ENCODE data around the gene FGFR2.

DNA sequence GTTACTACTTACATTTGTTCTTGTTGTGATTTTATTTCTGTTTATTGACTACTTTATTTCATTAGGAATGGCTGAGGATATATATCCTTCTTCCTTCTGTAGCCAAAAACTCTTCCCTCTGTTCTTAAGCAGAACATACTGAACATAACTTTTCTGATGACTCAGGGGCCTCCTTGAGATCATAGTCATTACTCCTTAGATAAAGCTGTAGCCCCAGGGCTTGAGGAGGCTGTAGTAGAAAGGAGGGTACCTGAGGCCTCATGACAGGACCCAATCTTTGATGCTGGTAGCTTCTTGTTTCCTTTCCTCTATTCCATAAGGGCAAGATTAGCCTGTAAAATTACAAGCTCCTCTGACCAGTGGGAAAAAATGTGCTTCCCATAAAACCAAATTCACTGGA is 41.2 kb upstream of the FGFR2 start:
- TF ChIP-seq, protein P1, sequence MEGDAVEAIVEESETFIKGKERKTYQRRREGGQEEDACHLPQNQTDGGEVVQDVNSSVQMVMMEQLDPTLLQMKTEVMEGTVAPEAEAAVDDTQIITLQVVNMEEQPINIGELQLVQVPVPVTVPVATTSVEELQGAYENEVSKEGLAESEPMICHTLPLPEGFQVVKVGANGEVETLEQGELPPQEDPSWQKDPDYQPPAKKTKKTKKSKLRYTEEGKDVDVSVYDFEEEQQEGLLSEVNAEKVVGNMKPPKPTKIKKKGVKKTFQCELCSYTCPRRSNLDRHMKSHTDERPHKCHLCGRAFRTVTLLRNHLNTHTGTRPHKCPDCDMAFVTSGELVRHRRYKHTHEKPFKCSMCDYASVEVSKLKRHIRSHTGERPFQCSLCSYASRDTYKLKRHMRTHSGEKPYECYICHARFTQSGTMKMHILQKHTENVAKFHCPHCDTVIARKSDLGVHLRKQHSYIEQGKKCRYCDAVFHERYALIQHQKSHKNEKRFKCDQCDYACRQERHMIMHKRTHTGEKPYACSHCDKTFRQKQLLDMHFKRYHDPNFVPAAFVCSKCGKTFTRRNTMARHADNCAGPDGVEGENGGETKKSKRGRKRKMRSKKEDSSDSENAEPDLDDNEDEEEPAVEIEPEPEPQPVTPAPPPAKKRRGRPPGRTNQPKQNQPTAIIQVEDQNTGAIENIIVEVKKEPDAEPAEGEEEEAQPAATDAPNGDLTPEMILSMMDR (IDR thresholded peaks at IDR 0.05) = no peak
- TF ChIP-seq POLR2A (IDR thresholded peaks at IDR 0.05) (no peak), POLR2AphosphoS5 (IDR thresholded peaks at IDR 0.05) (no peak), EP300 (IDR thresholded peaks at IDR 0.05) (no peak)
